Upper lobe of right lung (tissue), 1 donor: ENCODE measurements around the gene MYO3A. TPM values are rescaled to one million over a fixed set of nuclear protein-coding genes. Genes with fewer than 3 reads are reported as not detected.
A peak's percentile ranks its signal among the peaks of the same experiment; 100 is the strongest.

Source experiments
- ATAC-seq: fragments of 200-7000 bp; cut with Tn5 transposase; one replicate; pipeline ENCODE4 v1.9.1; 2020; ENCODE audit warnings: mild to moderate bottlenecking, moderate library complexity
- DNase-seq: peaks from one replicate; pipeline ENCODE4 v3.0.0-alpha.2; 2020
- H3K27ac ChIP-seq: fragments of 200-600 bp; one replicate; pipeline ENCODE4 v1.8.0; 2022
- H3K27me3 ChIP-seq: fragments of 200-600 bp; one replicate; pipeline ENCODE4 v1.8.0; 2022; ENCODE audit warnings: mild to moderate bottlenecking
- H3K36me3 ChIP-seq: fragments of 200-600 bp; one replicate; pipeline ENCODE4 v1.8.0; 2022
- H3K4me1 ChIP-seq: fragments of 200-600 bp; one replicate; pipeline ENCODE4 v1.8.0; 2022
- H3K4me3 ChIP-seq: fragments of 200-600 bp; one replicate; pipeline ENCODE4 v1.8.0; 2022; ENCODE audit warnings: mild to moderate bottlenecking
- H3K9me3 ChIP-seq: fragments of 200-600 bp; one replicate; pipeline ENCODE4 v1.8.0; 2022
- CTCF ChIP-seq: fragments of 200-600 bp; IDR thresholded peaks from one replicate; pipeline ENCODE4 v1.8.0; 2022; ENCODE audit warnings: antibody characterized with exemption
- intact Hi-C: fragments of 100-400 bp; cut with DNase I; formaldehyde crosslinking; loops from one replicate; pipeline ENCODE4 v1.11.0; 2022
- total RNA-seq: library from RNA; stranded (reverse); fragmentation: NEBNext Ultra II Directional; extraction: Animal tissue kit (Norgen Biotek cat#: 25700); gene quantifications from one replicate; pipeline ENCODE4 v1.2.1, GENCODE V29; 2021
- donor health status: DM: no; HTN: yes; CAD: no; lungs with severe emphysema.

The MYO3A gene
- total RNA-seq, 1 donor from 2014 or later = 0.06 TPM

GRCh38 chr10:26173837-26174236 lies 239.8 kb downstream of the MYO3A start:
- ATAC-seq (no peak), DNase-seq (no peak)
- intact Hi-C loops = no loop called here
- Histone ChIP-seq H3K27me3 (no peaks in the 10 kb centered on the region), H3K4me1 (no peaks in the 10 kb centered on the region), H3K27ac (no peak overlapping the region), H3K4me3 (no peak overlapping the region), H3K36me3 (no peaks in the 10 kb centered on the region), H3K9me3 (no peaks in the 10 kb centered on the region)
- no peak for TF ChIP-seq CTCF

- no peak overlapping the region for H3K27ac ChIP-seq
- intact Hi-C loops = no loop called here
- ATAC-seq = no peak
- TF ChIP-seq CTCF = no peak
- H3K36me3 ChIP-seq = no peaks in the 10 kb centered on the region
- no peak overlapping the region for H3K4me3 ChIP-seq
- no peaks in the 10 kb centered on the region for H3K4me1 ChIP-seq
- no peak for DNase-seq
- H3K27me3 ChIP-seq = no peaks in the 10 kb centered on the region
- H3K9me3 ChIP-seq = no peaks in the 10 kb centered on the region
Observed at GRCh38 chr10:26177341-26177740, 243.3 kb downstream of the MYO3A start.

GRCh38 chr10:26194275-26194674 lies 260.2 kb downstream of the MYO3A start:
- H3K27me3 ChIP-seq = no peaks in the 10 kb centered on the region
- no peak for DNase-seq
- no peak overlapping the region for H3K27ac ChIP-seq
- no peak overlapping the region for H3K4me3 ChIP-seq
- no peaks in the 10 kb centered on the region for H3K36me3 ChIP-seq
- intact Hi-C loops = no loop called here
- TF ChIP-seq CTCF = no peak
- H3K4me1 ChIP-seq = no peaks in the 10 kb centered on the region
- ATAC-seq = no peak
- no peaks in the 10 kb centered on the region for H3K9me3 ChIP-seq

GRCh38 chr10:26197248-26197647 lies 263.2 kb downstream of the MYO3A start:
- no peaks in the 10 kb centered on the region for H3K36me3 ChIP-seq
- ATAC-seq = no peak
- no peak overlapping the region for H3K27ac ChIP-seq
- H3K9me3 ChIP-seq = no peaks in the 10 kb centered on the region
- intact Hi-C loops = no loop called here
- no peaks in the 10 kb centered on the region for H3K4me1 ChIP-seq
- H3K27me3 ChIP-seq = no peaks in the 10 kb centered on the region
- DNase-seq = no peak
- H3K4me3 ChIP-seq = no peak overlapping the region
- no peak for TF ChIP-seq CTCF

GRCh38 chr10:26198119-26198518 lies 264.1 kb downstream of the MYO3A start:
- no peaks in the 10 kb centered on the region for H3K27me3 ChIP-seq
- intact Hi-C loops = no loop called here
- H3K27ac ChIP-seq = no peak overlapping the region
- no peak for ATAC-seq
- no peak overlapping the region for H3K4me3 ChIP-seq
- H3K9me3 ChIP-seq = no peaks in the 10 kb centered on the region
- no peaks in the 10 kb centered on the region for H3K36me3 ChIP-seq
- H3K4me1 ChIP-seq = no peaks in the 10 kb centered on the region
- DNase-seq = no peak
- no peak for TF ChIP-seq CTCF

- no peak overlapping the region for H3K27ac ChIP-seq
- DNase-seq = no peak
- no peaks in the 10 kb centered on the region for H3K4me1 ChIP-seq
- no peaks in the 10 kb centered on the region for H3K27me3 ChIP-seq
- no peak overlapping the region for H3K4me3 ChIP-seq
- intact Hi-C loops = no loop called here
- peak; percentile 34 for ATAC-seq
- no peak for TF ChIP-seq CTCF
- no peaks in the 10 kb centered on the region for H3K36me3 ChIP-seq
- H3K9me3 ChIP-seq = no peaks in the 10 kb centered on the region
Observed at GRCh38 chr10:26199841-26200240, 265.8 kb downstream of the MYO3A start.
